SU-DHL-6 (cell line): ENCODE results near the gene ANKRD44.
A peak's percentile ranks its signal among the peaks of the same experiment; 100 is the strongest.
"Not testable (repeated sequence)": the region's sequence is repeated elsewhere in the genome, so short reads cannot be mapped to it uniquely, and the experiment has no call there.

Experiments used
- H2AFZ ChIP-seq: fragments of 200-600 bp; sonication (generic); 2 replicates; pipeline ENCODE4 v1.6.1; 2014; ENCODE audit warnings: low read depth, mild to moderate bottlenecking, moderate library complexity, mixed read lengths, antibody characterized with exemption, low read length; ENCODE audit not compliant: severe bottlenecking
- H3F3A ChIP-seq: fragments of 200-600 bp; shearing (Covaris generic); 2 replicates; pipeline ENCODE4 v1.6.0; 2016; ENCODE audit warnings: antibody characterized with exemption, mild to moderate bottlenecking; ENCODE audit not compliant: insufficient read depth
- H3K27ac ChIP-seq: fragments of 200-600 bp; sonication (generic); 2 replicates; pipeline ENCODE4 v1.5.1; 2016; ENCODE audit warnings: low read depth, mild to moderate bottlenecking, low read length, moderate library complexity, mixed read lengths
- H3K27me3 ChIP-seq: fragments of 200-600 bp; sonication (generic), shearing (Covaris generic); 2 replicates; pipeline ENCODE4 v1.6.0; 2014; ENCODE audit warnings: mild to moderate bottlenecking, low read length
- H3K36me3 ChIP-seq: fragments of 200-600 bp; sonication (generic); 2 replicates; pipeline ENCODE4 v1.6.1; 2014; ENCODE audit warnings: mild to moderate bottlenecking, low read length, mixed read lengths
- H3K4me2 ChIP-seq: fragments of 300-600, 200-600 bp; shearing (Covaris generic), sonication (generic); 2 replicates; pipeline ENCODE4 v1.6.0; 2014; ENCODE audit warnings: low read length, low read depth, mild to moderate bottlenecking; ENCODE audit not compliant: poor library complexity, severe bottlenecking
- H3K4me3 ChIP-seq: fragments of 200-600 bp; sonication (generic); 2 replicates; pipeline ENCODE4 v1.5.1; 2014; ENCODE audit warnings: antibody characterized with exemption, low read length, mild to moderate bottlenecking, mixed read lengths; ENCODE audit not compliant: insufficient read depth, poor library complexity, severe bottlenecking
- H3K79me2 ChIP-seq: fragments of 200-600 bp; sonication (generic); 2 replicates; pipeline ENCODE4 v1.6.1; 2014; ENCODE audit warnings: mild to moderate bottlenecking, low read length, moderate library complexity; ENCODE audit not compliant: insufficient read depth
- H3K9ac ChIP-seq: fragments of 200-600 bp; sonication (generic); 2 replicates; pipeline ENCODE4 v1.7.0; 2014; ENCODE audit warnings: mild to moderate bottlenecking, low read length
- H3K9me2 ChIP-seq: fragments of 200-600 bp; sonication (generic); replicated peaks from 2 replicates; pipeline ENCODE4 v1.6.1; 2014; ENCODE audit warnings: low read length; ENCODE audit not compliant: insufficient read depth
- H3K9me3 ChIP-seq: fragments of 200-600 bp; sonication (generic); 2 replicates; pipeline ENCODE4 v1.6.1; 2014; ENCODE audit warnings: low read length, mixed read lengths; ENCODE audit not compliant: insufficient read depth
- H4K20me1 ChIP-seq: fragments of 200-600 bp; sonication (generic); 2 replicates; pipeline ENCODE4 v1.6.1; 2014; ENCODE audit warnings: low read depth, mild to moderate bottlenecking, antibody characterized with exemption, low read length, moderate library complexity, mixed read lengths
- CTCF ChIP-seq: fragments of 200-600 bp; sonication (generic); IDR thresholded peaks from one replicate; pipeline ENCODE4 v1.5.1; 2017; ENCODE audit warnings: antibody characterized with exemption, mild to moderate bottlenecking, low read length, moderate library complexity; ENCODE audit not compliant: insufficient read depth, poor library complexity, severe bottlenecking
- EZH2phosphoT487 ChIP-seq: fragments of 200-600 bp; sonication (generic), shearing (Covaris generic); conservative IDR thresholded peaks from 2 replicates; pipeline ENCODE4 v1.6.1; 2018; ENCODE audit warnings: mild to moderate bottlenecking, antibody characterized with exemption, low read length, moderate library complexity, mixed read lengths

Gene ANKRD44

GRCh38 chr2:197024206-197024605 is 286.4 kb downstream of the ANKRD44 start:
- Histone ChIP-seq H3K4me2 (no peak overlapping the region), H3K4me3 (no peak overlapping the region), H3F3A (no peaks in the 10 kb centered on the region), H3K27ac (no peak overlapping the region), H2AFZ (no peak overlapping the region), H3K36me3 (0 out of 2 replicates have a peak, but pooled peaks cover 8% of the 10 kb centered on the region), H3K9me3 (no peaks in the 10 kb centered on the region), H3K9me2 (no peaks in the 10 kb centered on the region), H3K27me3 (no peaks in the 10 kb centered on the region), H4K20me1 (no peaks in the 10 kb centered on the region), H3K79me2 (no peaks in the 10 kb centered on the region), H3K9ac (no peak overlapping the region)
- TF ChIP-seq EZH2phosphoT487 (no peak), CTCF (no peak)

GRCh38 chr2:197020921-197021320 is 289.7 kb downstream of the ANKRD44 start:
- not testable (repeated sequence) for H3F3A ChIP-seq, H3K9ac ChIP-seq, H2AFZ ChIP-seq, H3K36me3 ChIP-seq, H3K27ac ChIP-seq, H3K9me2 ChIP-seq, H3K4me3 ChIP-seq, H3K9me3 ChIP-seq, H4K20me1 ChIP-seq, H3K4me2 ChIP-seq, H3K27me3 ChIP-seq, H3K79me2 ChIP-seq

- Histone ChIP-seq H4K20me1 (no peaks in the 10 kb centered on the region), H3K4me2 (no peak overlapping the region), H3K4me3 (no peak overlapping the region), H3K9ac (no peak overlapping the region), H3K27ac (no peak overlapping the region), H3K27me3 (no peaks in the 10 kb centered on the region), H2AFZ (no peak overlapping the region), H3K79me2 (no peaks in the 10 kb centered on the region), H3K9me3 (no peaks in the 10 kb centered on the region), H3F3A (no peaks in the 10 kb centered on the region), H3K36me3 (no peaks in the 10 kb centered on the region), H3K9me2 (no peaks in the 10 kb centered on the region)
- TF ChIP-seq EZH2phosphoT487 (no peak), CTCF (no peak)
These were observed 297.5 kb downstream of the ANKRD44 start for GRCh38 chr2:197013098-197013497.

GRCh38 chr2:197011801-197012641 is 298.6 kb downstream of the ANKRD44 start:
- Histone ChIP-seq H3F3A (no peaks in the 10 kb centered on the region), H3K79me2 (no peaks in the 10 kb centered on the region), H3K9me2 (no peaks in the 10 kb centered on the region), H4K20me1 (no peaks in the 10 kb centered on the region), H3K27me3 (no peaks in the 10 kb centered on the region), H3K36me3 (no peaks in the 10 kb centered on the region), H3K4me3 (no peak overlapping the region), H3K4me2 (no peak overlapping the region), H3K9ac (no peak overlapping the region), H3K9me3 (no peaks in the 10 kb centered on the region), H2AFZ (no peak overlapping the region), H3K27ac (no peak overlapping the region)
- peak; percentile 71 for TF ChIP-seq CTCF
- no peak for TF ChIP-seq EZH2phosphoT487
